HTERT RPE-1 (cell line): ENCODE measurements around the gene XKR8.

Experiments used
- in situ Hi-C: fragments of 300-500 bp; cut with MboI; formaldehyde crosslinking; loops from 4 replicates; pipeline ENCODE4 v1.14.3; 2020; ENCODE audit warnings: low sequenced_read_pairs

Gene XKR8

DNA sequence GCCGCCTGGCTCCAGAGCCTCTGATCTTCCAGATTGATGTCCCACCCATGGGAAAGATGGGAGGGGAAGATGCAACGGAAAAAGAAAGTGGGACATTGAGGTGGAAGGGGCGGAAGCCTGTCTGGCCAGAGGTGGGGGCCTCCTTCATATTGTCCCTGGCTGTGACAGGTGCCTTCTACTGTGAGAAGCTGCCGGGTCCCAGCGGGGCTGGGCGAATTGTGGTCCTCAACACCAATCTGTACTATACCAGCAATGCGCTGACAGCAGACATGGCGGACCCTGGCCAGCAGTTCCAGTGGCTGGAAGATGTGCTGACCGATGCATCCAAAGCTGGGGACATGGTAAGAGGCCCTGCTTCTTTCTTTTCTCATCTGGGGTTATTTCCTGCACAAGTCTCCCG is 5.6 kb upstream of the XKR8 start:
- in situ Hi-C loops = no loop called here

- in situ Hi-C loops = no loop called here
Measured at GRCh38 chr1:27955076-27955475, 4.7 kb upstream of the XKR8 start.

- in situ Hi-C loops = no loop called here
Measured at GRCh38 chr1:27956761-27957160, 3.0 kb upstream of the XKR8 start.

- in situ Hi-C loops = no loop called here
Measured at GRCh38 chr1:27957655-27958054, 2.1 kb upstream of the XKR8 start.

DNA sequence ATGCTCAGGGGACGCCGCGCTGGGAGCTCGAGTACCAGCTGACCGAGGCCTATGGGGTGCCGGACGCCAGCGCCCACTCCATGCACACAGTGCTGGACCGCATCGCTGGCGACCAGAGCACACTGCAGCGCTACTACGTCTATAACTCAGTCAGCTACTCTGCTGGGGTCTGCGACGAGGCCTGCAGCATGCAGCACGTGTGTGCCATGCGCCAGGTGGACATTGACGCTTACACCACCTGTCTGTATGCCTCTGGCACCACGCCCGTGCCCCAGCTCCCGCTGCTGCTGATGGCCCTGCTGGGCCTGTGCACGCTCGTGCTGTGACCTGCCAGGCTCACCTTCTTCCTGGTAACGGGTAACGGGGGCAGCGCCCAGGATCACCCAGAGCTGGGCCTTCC is 1.3 kb upstream of the XKR8 start:
- in situ Hi-C loops = no loop called here

DNA sequence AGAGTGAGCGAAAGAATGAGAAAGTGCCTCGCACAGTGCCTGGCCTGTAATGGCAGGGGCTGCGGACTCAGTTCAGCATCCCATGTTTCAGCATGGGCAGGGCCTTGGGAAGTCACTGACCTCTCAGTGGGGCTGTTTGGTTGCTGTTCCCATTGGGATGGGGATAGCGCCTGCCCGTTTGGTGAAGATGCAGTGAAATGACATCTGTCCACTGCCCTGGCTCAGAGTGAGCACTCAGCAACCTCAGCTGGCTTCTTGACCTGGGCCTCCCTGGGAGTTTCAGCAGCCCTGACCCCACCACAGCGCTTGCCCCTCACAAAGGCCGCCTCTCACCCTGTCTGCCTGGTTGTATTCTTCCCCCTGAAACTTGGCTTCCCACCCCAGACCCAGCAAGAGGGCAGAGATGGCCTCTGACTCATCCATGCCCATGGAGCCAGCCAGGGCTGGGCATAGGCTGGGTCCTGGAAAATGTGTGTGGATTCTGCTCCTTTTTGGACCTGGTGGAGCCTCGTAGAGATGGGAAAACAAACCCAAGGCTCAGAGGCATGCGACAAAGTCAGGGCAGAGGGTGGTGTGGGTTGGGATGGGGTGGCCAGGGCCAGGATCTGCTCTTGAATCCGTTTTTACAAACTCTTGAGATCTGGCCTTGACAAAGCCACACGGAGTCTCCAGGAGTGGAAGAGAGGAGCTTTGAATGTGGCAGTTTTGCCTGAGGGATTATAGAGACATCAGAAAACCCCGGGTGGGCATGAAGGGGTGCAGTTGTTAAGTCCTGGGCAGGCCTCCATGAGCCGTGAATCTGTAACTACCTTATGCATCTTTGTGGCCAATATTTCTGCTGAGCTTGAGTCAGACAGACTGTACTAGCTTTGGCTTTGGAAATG is 1.2 kb downstream of the XKR8 start:
- in situ Hi-C loops = no loop called here

DNA sequence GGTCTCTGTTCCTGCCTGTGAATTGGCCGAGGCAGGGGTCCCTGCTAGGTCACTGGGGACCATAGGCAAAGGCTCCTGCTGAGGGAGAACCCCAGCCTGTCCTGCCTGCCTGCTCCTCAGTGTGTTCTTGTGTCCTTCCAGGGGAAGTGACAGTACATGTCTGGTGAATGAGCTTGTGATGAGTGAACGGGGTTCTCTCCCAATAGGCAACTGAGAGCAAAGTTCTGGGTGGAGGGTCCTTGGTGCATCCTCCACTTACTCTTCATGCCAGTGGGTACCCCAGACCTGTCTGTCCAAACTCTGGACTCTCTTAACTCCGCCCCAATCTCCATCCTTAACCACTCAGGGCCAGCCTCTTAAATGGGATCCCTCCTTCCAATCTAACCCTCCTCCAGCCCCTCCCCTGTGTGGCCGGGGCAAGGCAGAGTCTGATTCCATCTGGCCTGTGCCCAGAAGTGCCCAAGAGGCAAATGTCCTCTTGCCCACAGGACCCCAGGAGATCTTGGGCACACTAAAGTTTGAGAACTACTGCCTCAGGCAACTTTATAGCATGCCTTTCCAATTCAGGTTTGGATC is 2.0 kb downstream of the XKR8 start:
- in situ Hi-C loops = no loop called here

GRCh38 chr1:27963393-27963792 is 3.6 kb downstream of the XKR8 start:
- in situ Hi-C loops = no loop called here

GRCh38 chr1:27966402-27967105 is 6.8 kb downstream of the XKR8 start:
- in situ Hi-C loops = no loop called here

DNA sequence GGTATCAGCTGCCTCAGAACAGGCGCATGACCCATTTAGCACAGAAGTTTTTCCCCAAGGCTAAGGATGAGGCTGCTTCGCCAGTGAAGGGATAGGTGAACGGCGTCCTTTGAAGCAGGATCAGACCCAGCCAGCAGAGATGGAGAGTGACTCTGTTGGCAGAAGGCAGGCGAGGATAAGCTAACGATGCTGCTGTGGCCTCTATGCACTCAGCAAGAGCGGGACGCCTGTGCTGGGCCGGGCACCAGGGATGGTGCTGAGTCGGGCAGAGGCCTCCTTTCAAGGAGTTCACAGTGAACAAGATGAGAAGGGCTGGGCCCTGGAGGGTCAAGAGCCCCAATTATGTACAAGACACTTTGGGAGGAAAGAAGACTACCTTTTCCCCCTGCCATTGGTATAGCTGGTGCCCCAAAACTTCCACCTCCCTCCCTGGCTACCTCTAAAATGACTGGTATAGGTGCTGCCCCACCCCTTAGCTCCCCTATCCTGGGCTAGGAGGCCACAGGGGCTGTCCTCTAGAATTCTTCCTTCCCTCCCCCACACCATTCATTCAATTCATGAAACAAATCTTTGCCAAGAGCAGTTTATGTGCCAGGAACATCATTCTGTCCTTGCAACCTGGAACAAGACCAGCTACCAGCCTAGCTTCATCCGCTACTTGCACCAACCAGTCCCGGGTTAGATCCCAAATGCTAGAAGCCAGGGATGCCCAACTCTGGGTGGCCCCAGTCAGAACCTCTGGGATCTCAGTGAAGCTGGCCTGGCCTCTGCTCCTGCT is 7.5 kb downstream of the XKR8 start:
- in situ Hi-C loops = no loop called here

DNA sequence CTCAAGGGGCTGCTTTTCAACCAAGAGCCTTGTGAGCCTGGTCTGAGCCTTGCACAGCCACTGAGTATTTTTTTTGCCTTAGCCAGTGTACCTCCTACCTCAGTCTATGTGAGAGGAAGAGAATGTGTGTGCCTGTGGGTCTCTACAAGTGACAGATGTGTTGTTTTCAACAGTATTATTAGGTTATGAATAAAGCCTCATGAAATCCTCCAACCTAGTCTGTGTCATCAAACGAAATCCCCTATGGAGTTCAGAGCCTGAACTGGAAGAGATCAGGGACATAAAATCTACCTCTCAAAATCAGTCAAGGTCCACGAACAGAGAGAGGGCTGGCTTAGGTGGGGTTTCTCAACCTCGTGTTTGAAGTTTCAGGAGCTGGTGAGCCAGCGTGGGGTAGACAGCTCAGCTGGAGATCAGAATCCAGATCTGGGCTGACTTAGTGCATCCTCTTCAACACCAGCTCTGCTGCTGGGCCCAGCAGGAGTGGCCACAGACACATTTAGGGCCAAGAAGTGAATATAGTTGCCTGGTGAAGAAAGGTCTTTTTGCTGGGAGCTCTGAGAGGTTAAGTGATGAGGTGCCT is 8.2 kb downstream of the XKR8 start:
- in situ Hi-C loops = no loop called here

GRCh38 chr1:27968692-27969091 is 8.9 kb downstream of the XKR8 start:
- in situ Hi-C loops = no loop called here

DNA sequence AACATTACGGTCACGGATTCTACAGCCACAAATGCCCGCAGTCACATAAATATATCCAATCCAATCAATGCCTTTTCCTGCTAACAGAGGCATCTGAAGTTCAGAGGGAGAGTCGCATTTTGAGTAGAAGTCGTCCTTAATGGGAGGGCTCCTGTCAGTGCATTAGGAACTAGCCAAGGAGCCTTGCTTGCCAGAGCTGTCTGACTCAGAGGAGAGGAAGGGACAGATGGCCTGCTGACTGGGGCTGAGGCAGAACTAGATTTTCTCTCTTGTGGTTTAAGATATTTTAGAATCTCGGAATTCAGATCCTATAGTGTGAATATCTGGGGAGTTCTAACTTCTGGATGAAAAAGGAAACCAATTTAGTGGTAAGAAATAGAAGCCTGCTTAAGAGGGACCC is 10.6 kb downstream of the XKR8 start:
- in situ Hi-C loops = no loop called here

GRCh38 chr1:27971674-27972073 is 11.9 kb downstream of the XKR8 start:
- in situ Hi-C loops = no loop called here

- in situ Hi-C loops = no loop called here
Measured at GRCh38 chr1:27972141-27972540, 12.4 kb downstream of the XKR8 start.

GRCh38 chr1:27973771-27974416 is 14.1 kb downstream of the XKR8 start:
- in situ Hi-C loops = no loop called here

- in situ Hi-C loops = no loop called here
Measured at GRCh38 chr1:27974417-27974781, 14.6 kb downstream of the XKR8 start.

DNA sequence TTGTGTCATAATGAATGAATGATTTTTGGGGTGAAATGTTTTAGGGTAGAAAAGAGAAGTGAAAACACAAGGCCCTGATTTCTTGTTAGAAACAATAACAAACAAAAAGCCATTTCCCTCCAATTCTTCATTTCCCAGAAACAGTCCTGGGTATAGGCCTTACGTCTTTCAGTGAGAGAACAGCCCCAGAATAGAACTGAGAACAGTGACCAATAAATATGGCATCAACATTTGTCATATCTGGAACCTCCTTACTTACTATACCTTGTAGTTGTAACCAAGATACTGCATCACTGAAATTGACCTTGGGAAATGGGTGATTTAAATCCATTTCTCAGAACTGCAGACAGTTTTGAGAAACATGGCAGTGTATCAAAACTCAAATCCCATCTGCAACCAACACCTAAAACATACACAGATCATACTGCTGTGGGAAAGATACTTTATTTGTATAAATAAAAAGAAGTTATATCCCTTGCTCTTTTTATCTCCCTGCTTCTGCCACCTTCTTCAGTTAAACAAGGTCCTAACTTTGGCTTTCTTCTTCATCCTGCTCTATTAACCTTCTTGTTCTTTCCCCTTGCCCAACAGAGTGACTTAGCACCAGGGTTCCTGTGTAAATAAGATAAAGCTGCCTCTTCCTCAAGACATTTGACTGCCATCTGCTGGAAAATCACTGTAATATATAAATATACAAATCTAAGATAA is 19.5 kb downstream of the XKR8 start:
- in situ Hi-C loops = no loop called here

- in situ Hi-C loops = no loop called here
Measured at GRCh38 chr1:27979859-27980201, 20.1 kb downstream of the XKR8 start.
